UCSD-AML1 (cell line): Measurements from ENCODE around the gene NBEA.

Experiments used
- DNase-seq: peaks from one replicate; lab custom pipeline; 2025; ENCODE audit not compliant: unreplicated experiment; lab: John Stamatoyannopoulos, UW

The NBEA gene

GRCh38 chr13:35256459-35257148, 314.5 kb downstream of the NBEA start:
- no peak for DNase-seq

GRCh38 chr13:35260316-35260715, 318.2 kb downstream of the NBEA start:
- DNase-seq: no peak

GRCh38 chr13:35266412-35266811, 324.3 kb downstream of the NBEA start:
- DNase-seq: no peak

- no peak for DNase-seq
Measured at GRCh38 chr13:35278917-35279316, 336.8 kb downstream of the NBEA start.

GRCh38 chr13:35279500-35279899, 337.4 kb downstream of the NBEA start:
- DNase-seq: no peak

GRCh38 chr13:35283856-35284255, 341.8 kb downstream of the NBEA start:
- no peak for DNase-seq

- DNase-seq: no peak
Measured at GRCh38 chr13:35285677-35286076, 343.6 kb downstream of the NBEA start.

- no peak for DNase-seq
Measured at GRCh38 chr13:35292329-35292728, 350.3 kb downstream of the NBEA start.

- no peak for DNase-seq
Measured at GRCh38 chr13:35293579-35294226, 351.6 kb downstream of the NBEA start.

GRCh38 chr13:35309706-35310105, 367.6 kb downstream of the NBEA start:
- no peak for DNase-seq

GRCh38 chr13:35332134-35332533, 390.1 kb downstream of the NBEA start:
- DNase-seq: no peak

GRCh38 chr13:35333157-35333556, 391.1 kb downstream of the NBEA start:
- DNase-seq: no peak

GRCh38 chr13:35342440-35342839, 400.4 kb downstream of the NBEA start:
- no peak for DNase-seq

- DNase-seq: no peak
Measured at GRCh38 chr13:35343417-35343816, 401.3 kb downstream of the NBEA start.

GRCh38 chr13:35345992-35346391, 403.9 kb downstream of the NBEA start:
- no peak for DNase-seq

- DNase-seq: no peak
Measured at GRCh38 chr13:35346494-35346893, 404.4 kb downstream of the NBEA start.

- DNase-seq: no peak
Measured at GRCh38 chr13:35347679-35348205, 405.7 kb downstream of the NBEA start.

- DNase-seq: no peak
Measured at GRCh38 chr13:35349052-35349451, 407.0 kb downstream of the NBEA start.

- DNase-seq: no peak
Measured at GRCh38 chr13:35349673-35350278, 407.7 kb downstream of the NBEA start.

- no peak for DNase-seq
Measured at GRCh38 chr13:35354285-35354684, 412.2 kb downstream of the NBEA start.

- no peak for DNase-seq
Measured at GRCh38 chr13:35354882-35355281, 412.8 kb downstream of the NBEA start.

GRCh38 chr13:35356572-35356971, 414.5 kb downstream of the NBEA start:
- DNase-seq: peak; percentile 7
